CD4-positive, alpha-beta T cell (primary cell): ENCODE measurements around the gene UBALD2. TPM values are rescaled to one million over a fixed set of nuclear protein-coding genes. Genes with fewer than 3 reads are reported as not detected.

Source experiments
- ATAC-seq: fragments of 200-7000 bp; cut with Tn5 transposase; one replicate; pipeline ENCODE4 v1.10.0; 2022; ENCODE audit warnings: mild to moderate bottlenecking; ENCODE audit not compliant: poor library complexity
- CTCF ChIA-PET: fragments of 350-600 bp; sonication (Branson Sonifier 250); formaldehyde crosslinking; loops from one replicate; lab custom pipeline; 2021; ENCODE audit warnings: antibody characterized with exemption, inconsistent platforms; lab: Charles Lee
- POLR2A ChIA-PET: fragments of 350-600 bp; sonication (Branson Sonifier 250); formaldehyde crosslinking; loops from one replicate; lab custom pipeline; 2021; ENCODE audit warnings: antibody characterized with exemption, inconsistent platforms; lab: Charles Lee
- DNase-seq, 14 experiments: peaks; one replicate each; pipeline ENCODE4 v3.0.0-alpha.2; 2013 to 2020; ENCODE audit warnings: mixed read lengths in 2 of 14
- H3K27ac ChIP-seq, 2 donors: one replicate each; pipeline versions ENCODE4 v1.5.1 to v1.7.0; 2013; ENCODE audit warnings: low read length in 2 of 2, low read depth in 1 of 2, mild to moderate bottlenecking in 1 of 2
- H3K27me3 ChIP-seq, 2 experiments: 1 replicate in 1 of 2; 2 replicates in 1 of 2; pipeline versions ENCODE4 v1.6.1 to v1.7.0; 2013; ENCODE audit warnings: low read length in 2 of 2, control low read depth in 1 of 2, mild to moderate bottlenecking in 1 of 2, moderate library complexity in 1 of 2; ENCODE audit not compliant: insufficient read depth in 2 of 2, control insufficient read depth in 1 of 2
- H3K36me3 ChIP-seq: one replicate; pipeline ENCODE4 v1.6.1; 2013; ENCODE audit warnings: low read length, control low read depth; ENCODE audit not compliant: insufficient read depth
- H3K4me1 ChIP-seq: one replicate; pipeline ENCODE4 v1.6.1; 2013; ENCODE audit warnings: low read length, control low read depth; ENCODE audit not compliant: insufficient read depth
- H3K4me3 ChIP-seq: one replicate; pipeline ENCODE4 v1.5.1; 2013; ENCODE audit warnings: mild to moderate bottlenecking, low read length, moderate library complexity
- H3K9me3 ChIP-seq, 2 experiments: 1 replicate in 1 of 2; 2 replicates in 1 of 2; pipeline versions ENCODE4 v1.6.1 to v1.7.0; 2013; ENCODE audit warnings: low read length in 2 of 2, mild to moderate bottlenecking in 2 of 2, control low read depth in 1 of 2, moderate library complexity in 1 of 2; ENCODE audit not compliant: control insufficient read depth in 1 of 2, insufficient read depth in 1 of 2
- H3K27ac Mint-ChIP-seq: one replicate; pipeline ENCODE4 v1.8.0; 2020; ENCODE audit warnings: mixed read lengths
- H3K27me3 Mint-ChIP-seq: one replicate; pipeline ENCODE4 v1.8.0; 2021; ENCODE audit warnings: mixed read lengths
- H3K36me3 Mint-ChIP-seq: one replicate; pipeline ENCODE4 v1.8.0; 2021; ENCODE audit warnings: low read depth, mixed read lengths
- H3K4me1 Mint-ChIP-seq: one replicate; pipeline ENCODE4 v1.8.0; 2021; ENCODE audit warnings: low read depth, mixed read lengths
- H3K4me3 Mint-ChIP-seq: one replicate; pipeline ENCODE4 v1.8.0; 2020; ENCODE audit warnings: mild to moderate bottlenecking, mixed read lengths
- H3K9me3 Mint-ChIP-seq: one replicate; pipeline ENCODE4 v1.8.0; 2020; ENCODE audit warnings: mixed read lengths
- CTCF ChIP-seq: fragments of 200-600 bp; IDR thresholded peaks from one replicate; pipeline ENCODE4 v1.8.0; 2022; ENCODE audit warnings: antibody characterized with exemption, mild to moderate bottlenecking
- intact Hi-C, 2 experiments: fragments of 100-400 bp; cut with DNase I in 1 of 2; cut with micrococcal nuclease in 1 of 2; formaldehyde crosslinking; loops; one replicate each; pipeline versions ENCODE4 v1.15.1 to v1.9.0; 2023 to 2025; cut with DNase I, micrococcal nuclease
- total RNA-seq, 174 experiments: library from RNA in 2 of 174; stranded (reverse) in 2 of 174; gene quantifications; one replicate each; pipeline ENCODE4 v1.2.3 and lab custom pipeline; 2021 to 2026

UBALD2 gene
- total RNA-seq, 2 experiments from 2014 or later: 253 to 265 TPM

GRCh38 chr17:76236603-76237002 lies 28.5 kb upstream of the UBALD2 start:
- no peak overlapping the region for H3K4me3 Mint-ChIP-seq
- DNase-seq: no peak

GRCh38 chr17:76237859-76238313 lies 27.3 kb upstream of the UBALD2 start:
- H3K27me3 Mint-ChIP-seq: no peaks in the 10 kb centered on the region
- no peak for ATAC-seq

More at GRCh38 chr17:76236603-76237002, 28.5 kb upstream of the UBALD2 start:
- no peaks in the 10 kb centered on the region for H3K27me3 ChIP-seq
- POLR2A ChIA-PET: no interaction called here
- intact Hi-C loops: loop anchor here in 1 of 2 experiments (5.0 kb wide), 1 partner anchor 39 kb away; no protein-coding TSS in a partner anchor
- CTCF ChIA-PET: interaction anchor here (0.9 to 2.4 kb wide), 4 partner anchors 10 to 115 kb away, joined by 4 to 14 read pairs (median 4); no protein-coding TSS in a partner anchor
- peaks cover 47% of the 10 kb centered on the region for H3K4me1 Mint-ChIP-seq
- H3K9me3 ChIP-seq: no peaks in the 10 kb centered on the region
- H3K27me3 Mint-ChIP-seq: no peaks in the 10 kb centered on the region
- no peaks in the 10 kb centered on the region for H3K9me3 Mint-ChIP-seq
- TF ChIP-seq CTCF: no peak
- H3K27ac ChIP-seq: peak overlapping the region in 1 of 2 donors; percentile 25
- H3K27ac Mint-ChIP-seq: no peak overlapping the region
- no peak overlapping the region for H3K4me3 ChIP-seq
- H3K36me3 Mint-ChIP-seq: peaks cover 6% of the 10 kb centered on the region
- no peak for ATAC-seq
- peaks cover 28% of the 10 kb centered on the region for H3K4me1 ChIP-seq
- H3K36me3 ChIP-seq: no peaks in the 10 kb centered on the region

More at GRCh38 chr17:76237859-76238313, 27.3 kb upstream of the UBALD2 start:
- peak overlapping the region; percentile 72 for H3K27ac Mint-ChIP-seq
- peaks cover 46% of the 10 kb centered on the region for H3K4me1 Mint-ChIP-seq
- H3K36me3 ChIP-seq: no peaks in the 10 kb centered on the region
- peaks cover 4% of the 10 kb centered on the region for H3K36me3 Mint-ChIP-seq
- POLR2A ChIA-PET: interaction anchor here (0.8 to 18.7 kb wide), 9 partner anchors 14 to 117 kb away, joined by 3 to 394 read pairs (median 6); partner anchors contain the start of gene UBALD2
- H3K4me3 ChIP-seq: no peak overlapping the region
- no peaks in the 10 kb centered on the region for H3K9me3 ChIP-seq
- no peak for TF ChIP-seq CTCF
- H3K27me3 ChIP-seq: no peaks in the 10 kb centered on the region
- peaks cover 39% of the 10 kb centered on the region for H3K4me1 ChIP-seq
- DNase-seq: no peak
- no peaks in the 10 kb centered on the region for H3K9me3 Mint-ChIP-seq
- H3K27ac ChIP-seq: no peak overlapping the region
- H3K4me3 Mint-ChIP-seq: peak overlapping the region; percentile 87
- CTCF ChIA-PET: interaction anchor here (0.6 to 2.4 kb wide), 4 partner anchors 42 to 251 kb away, joined by 3 to 14 read pairs (median 7); no protein-coding TSS in a partner anchor
- intact Hi-C loops: loop anchor here in 1 of 2 experiments (5.0 kb wide), 1 partner anchor 41 kb away; no protein-coding TSS in a partner anchor
